Muscle of leg (tissue), 11 donors: ENCODE results near the gene STK10. TPM values are rescaled to one million over a fixed set of nuclear protein-coding genes. Genes with fewer than 3 reads are reported as not detected.

Experiments used
- DNase-seq: peaks from one replicate; pipeline ENCODE4 v3.0.0; 2013
- H3K27ac ChIP-seq: one replicate; pipeline ENCODE4 v1.5.1; 2013; ENCODE audit warnings: mild to moderate bottlenecking, low read length, control low read depth
- H3K27me3 ChIP-seq: one replicate; pipeline ENCODE4 v1.6.1; 2013; ENCODE audit warnings: low read length; ENCODE audit not compliant: control insufficient read depth, insufficient read depth
- H3K36me3 ChIP-seq: one replicate; pipeline ENCODE4 v1.6.1; 2013; ENCODE audit warnings: low read length; ENCODE audit not compliant: control insufficient read depth, insufficient read depth
- H3K4me1 ChIP-seq: one replicate; pipeline ENCODE4 v1.6.1; 2013; ENCODE audit warnings: low read length; ENCODE audit not compliant: control insufficient read depth, insufficient read depth
- H3K4me3 ChIP-seq: one replicate; pipeline ENCODE4 v1.5.1; 2013; ENCODE audit warnings: low read length, control low read depth
- H3K9me3 ChIP-seq: replicated peaks from 2 replicates; pipeline ENCODE4 v1.6.1; 2013; ENCODE audit warnings: low read depth, low read length; ENCODE audit not compliant: control insufficient read depth
- WGBS: methylation state at CpG from one replicate; pipeline ENCODE4 v1.1.5; 2013; ENCODE audit warnings: missing lambda C conversion rate; ENCODE audit not compliant: insufficient coverage; 5-methylcytosine and 5-hydroxymethylcytosine counted together
- polyA plus RNA-seq, 8 donors: library from polyadenylated mRNA; unstranded; fragments of 120-200 nt; gene quantifications; one replicate each; pipeline versions ENCODE4 v1.2.1 to v1.2.3, GENCODE V29; 2013; ENCODE audit warnings: inconsistent platforms in 1 of 8, low replicate concordance in 1 of 8; ENCODE audit not compliant: insufficient read length in 8 of 8, insufficient read depth in 1 of 8
- total RNA-seq: library from RNA; stranded (reverse); fragments of 120-200 nt; gene quantifications from one replicate; pipeline ENCODE4 v1.2.4, GENCODE V29; 2013

The STK10 gene
- total and polyA plus RNA-seq, 9 donors, result 12.5 to 21.9 (median 18.8) TPM

DNA sequence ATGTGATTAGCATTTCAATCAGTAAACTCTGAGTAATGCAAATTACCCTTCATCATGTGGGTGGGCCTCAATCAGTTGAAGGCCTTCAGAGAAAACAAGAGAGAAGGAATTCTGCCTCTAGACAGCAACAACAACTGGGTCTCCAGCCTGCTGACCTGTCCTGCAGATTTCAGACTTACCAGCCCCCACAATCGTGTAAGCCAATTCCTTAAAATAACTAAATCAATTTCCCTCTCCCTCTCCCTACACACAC, 139.9 kb downstream of the STK10 start:
- Histone ChIP-seq H3K4me3 (no peak overlapping the region), H3K9me3 (no peaks in the 10 kb centered on the region), H3K4me1 (peaks cover 12% of the 10 kb centered on the region), H3K27me3 (no peaks in the 10 kb centered on the region), H3K27ac (no peak overlapping the region), H3K36me3 (peaks cover 37% of the 10 kb centered on the region)
- WGBS, result 69% methylated on average over 1 of the region's 1 CpG
- no peak for DNase-seq

GRCh38 chr5:172046593-172046992, 141.4 kb downstream of the STK10 start:
- H3K27ac ChIP-seq, result peak overlapping the region; percentile 67
- no peak overlapping the region for H3K4me3 ChIP-seq
- no peaks in the 10 kb centered on the region for H3K9me3 ChIP-seq
- peaks cover 26% of the 10 kb centered on the region for H3K36me3 ChIP-seq
- peaks cover 12% of the 10 kb centered on the region for H3K4me1 ChIP-seq
- 100% methylated on average over 1 of the region's 4 CpGs for WGBS
- H3K27me3 ChIP-seq, result no peaks in the 10 kb centered on the region
- no peak for DNase-seq

DNA sequence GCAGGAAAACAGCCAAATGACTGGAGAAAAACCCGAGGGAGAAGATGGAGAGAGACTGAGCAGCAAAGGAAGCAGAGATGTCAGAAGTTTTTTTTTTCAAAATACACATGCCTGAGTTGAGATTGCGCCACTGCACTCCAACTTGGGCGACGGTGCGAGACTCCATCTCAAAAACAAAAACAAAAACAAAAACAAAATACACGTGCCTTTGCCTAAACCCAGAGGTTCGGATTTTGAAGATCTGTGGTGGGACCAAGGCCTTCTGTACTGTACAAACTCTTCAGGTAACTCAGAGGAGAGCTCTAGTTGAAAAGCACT, 142.8 kb downstream of the STK10 start:
- no peaks in the 10 kb centered on the region for H3K27me3 ChIP-seq
- WGBS, result 83% methylated on average over 1 of the region's 7 CpGs
- no peak overlapping the region for H3K4me3 ChIP-seq
- no peak overlapping the region for H3K27ac ChIP-seq
- DNase-seq, result no peak
- H3K9me3 ChIP-seq, result no peaks in the 10 kb centered on the region
- H3K4me1 ChIP-seq, result peaks cover 12% of the 10 kb centered on the region
- peaks cover 26% of the 10 kb centered on the region for H3K36me3 ChIP-seq

DNA sequence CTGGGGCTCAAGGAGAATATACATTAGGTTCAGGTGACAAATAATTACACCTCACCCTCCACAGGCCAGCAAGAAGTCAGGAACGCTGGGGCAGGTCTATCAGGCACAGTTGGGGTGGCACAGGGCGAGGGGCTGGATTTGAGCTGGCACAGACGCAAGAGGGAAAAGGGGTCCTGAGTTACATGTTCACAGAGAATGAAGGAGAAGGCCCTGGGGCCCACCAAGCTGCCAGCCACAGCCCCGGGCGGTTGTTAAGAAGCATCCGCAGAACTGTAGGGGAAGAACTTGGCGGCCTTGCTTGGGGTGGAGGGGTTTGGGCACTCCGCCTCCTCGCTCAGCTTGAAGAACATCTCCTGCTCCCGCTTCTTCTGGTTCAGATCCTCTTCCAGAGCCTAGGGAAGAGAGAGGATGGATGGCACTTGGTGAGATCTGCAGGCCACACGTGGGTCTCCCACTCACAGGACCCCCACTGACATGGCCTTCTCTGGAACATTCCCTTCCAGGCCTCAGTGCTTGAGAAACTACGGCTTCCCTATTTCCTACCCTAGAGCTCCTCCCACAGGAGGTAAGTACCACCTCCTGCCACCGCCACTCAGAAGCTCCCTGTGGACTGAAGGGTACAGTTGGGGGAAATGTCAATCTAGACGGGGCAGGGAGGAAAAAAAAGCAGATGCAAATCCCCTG, 143.3 kb downstream of the STK10 start:
- Histone ChIP-seq H3K27ac (no peak overlapping the region), H3K4me3 (no peak overlapping the region), H3K36me3 (peaks cover 22% of the 10 kb centered on the region), H3K4me1 (peaks cover 12% of the 10 kb centered on the region), H3K9me3 (no peaks in the 10 kb centered on the region), H3K27me3 (no peaks in the 10 kb centered on the region)
- 74% methylated on average over 7 of the region's 14 CpGs for WGBS
- DNase-seq, result peak; percentile 13

DNA sequence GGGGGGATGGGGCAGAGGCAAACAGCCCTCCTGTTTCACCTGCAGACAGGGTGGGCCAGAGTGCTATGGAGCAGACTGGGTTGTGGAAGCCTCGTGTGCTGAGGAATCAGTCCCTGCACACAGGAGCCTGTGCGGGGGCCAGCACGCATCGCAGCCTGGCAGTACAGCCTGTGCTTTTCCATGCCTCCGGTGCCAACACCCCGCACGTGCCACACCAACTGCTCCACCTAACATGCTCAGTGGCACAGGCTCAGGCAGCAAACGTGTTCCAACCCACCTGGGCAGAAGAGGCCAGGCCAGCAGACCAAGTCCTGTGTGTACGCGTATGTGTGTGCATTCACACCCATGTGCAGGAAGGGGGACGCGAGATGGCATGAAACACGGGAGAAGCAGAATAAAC, 144.2 kb downstream of the STK10 start:
- H3K9me3 ChIP-seq, result no peaks in the 10 kb centered on the region
- H3K36me3 ChIP-seq, result peaks cover 15% of the 10 kb centered on the region
- no peak overlapping the region for H3K27ac ChIP-seq
- H3K4me3 ChIP-seq, result no peak overlapping the region
- H3K27me3 ChIP-seq, result no peaks in the 10 kb centered on the region
- 87% methylated on average over 8 of the region's 13 CpGs for WGBS
- H3K4me1 ChIP-seq, result peaks cover 12% of the 10 kb centered on the region
- no peak for DNase-seq

DNA sequence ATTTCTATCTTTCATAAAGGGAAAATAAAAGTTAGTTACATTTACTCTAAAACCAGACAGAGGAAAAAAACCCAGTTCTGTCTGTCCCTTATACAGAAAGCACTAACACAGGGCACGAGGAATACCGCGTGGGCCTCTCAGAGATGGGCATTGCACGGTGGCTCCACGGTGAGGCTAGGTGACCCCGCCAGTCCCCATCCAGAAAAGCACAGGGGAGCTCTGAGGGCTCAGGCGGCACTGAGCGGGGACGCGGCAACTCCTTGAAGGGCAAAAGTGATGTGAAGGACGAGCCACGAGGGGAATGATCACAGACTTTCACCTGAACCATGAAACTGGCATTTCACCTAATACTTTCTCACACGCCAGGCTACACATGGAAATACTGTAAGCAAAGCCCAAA, 145.8 kb downstream of the STK10 start:
- Histone ChIP-seq H3K27ac (no peak overlapping the region), H3K4me1 (peaks cover 4% of the 10 kb centered on the region), H3K9me3 (no peaks in the 10 kb centered on the region), H3K36me3 (peaks cover 12% of the 10 kb centered on the region), H3K27me3 (no peaks in the 10 kb centered on the region), H3K4me3 (no peak overlapping the region)
- WGBS, result 84% methylated on average over 7 of the region's 13 CpGs
- no peak for DNase-seq

DNA sequence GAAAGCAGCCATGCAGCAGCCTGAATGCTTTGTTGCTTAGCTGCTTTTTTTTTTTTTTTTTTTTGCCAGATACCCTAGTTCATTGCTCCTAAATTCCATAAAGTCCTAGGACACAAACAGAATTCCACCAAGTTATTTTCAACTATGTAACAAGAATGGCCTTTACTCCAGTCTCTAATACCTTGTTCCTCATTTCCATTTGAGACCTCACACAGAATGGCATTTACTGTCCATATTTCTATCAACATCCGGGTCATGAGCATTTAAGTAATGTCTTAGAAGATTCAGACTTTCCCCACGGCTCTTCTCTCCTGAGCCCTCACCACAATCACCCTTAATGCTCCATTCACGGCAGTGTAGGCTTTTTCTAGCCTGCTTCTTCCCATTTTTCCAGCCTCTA, 149.9 kb downstream of the STK10 start:
- Histone ChIP-seq H3K27me3 (no peaks in the 10 kb centered on the region), H3K9me3 (no peaks in the 10 kb centered on the region), H3K4me3 (no peak overlapping the region), H3K36me3 (no peaks in the 10 kb centered on the region), H3K4me1 (no peaks in the 10 kb centered on the region), H3K27ac (no peak overlapping the region)
- DNase-seq, result no peak
- 86% methylated on average over 3 of the region's 3 CpGs for WGBS

DNA sequence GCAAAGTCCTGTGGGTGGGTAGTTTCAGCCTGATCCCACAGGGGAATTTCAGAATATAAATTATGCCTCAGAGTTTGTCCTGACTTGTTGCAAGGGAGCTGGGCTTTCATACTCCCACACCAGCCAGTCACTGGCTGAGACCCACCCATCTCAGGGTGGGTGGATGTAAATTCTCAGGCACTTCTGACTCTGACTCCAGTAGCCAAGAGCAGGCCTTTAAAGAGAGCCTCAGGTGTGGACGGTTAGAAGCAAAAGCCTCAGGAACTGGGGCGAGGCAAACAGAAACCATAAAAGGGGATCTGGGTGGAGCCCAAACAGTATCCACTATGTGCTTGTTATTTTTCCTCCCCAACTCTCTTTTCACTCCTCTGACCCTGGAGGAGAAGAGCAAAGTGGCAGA, 153.0 kb downstream of the STK10 start:
- WGBS, result no CpG with 5 or more reads among the region's 2 CpGs

GRCh38 chr5:172031894-172032461, 156.0 kb downstream of the STK10 start:
- H3K36me3 ChIP-seq, result no peaks in the 10 kb centered on the region
- H3K4me3 ChIP-seq, result no peak overlapping the region
- H3K27ac ChIP-seq, result no peak overlapping the region
- peaks cover 4% of the 10 kb centered on the region for H3K9me3 ChIP-seq
- no peak for DNase-seq
- no peaks in the 10 kb centered on the region for H3K27me3 ChIP-seq
- WGBS, result 94% methylated on average over 1 of the region's 4 CpGs
- no peaks in the 10 kb centered on the region for H3K4me1 ChIP-seq

More for the DNA sequence above, 153.0 kb downstream of the STK10 start:
- H3K27ac ChIP-seq, result no peak overlapping the region
- no peaks in the 10 kb centered on the region for H3K36me3 ChIP-seq
- H3K4me3 ChIP-seq, result no peak overlapping the region
- H3K27me3 ChIP-seq, result no peaks in the 10 kb centered on the region
- H3K4me1 ChIP-seq, result no peaks in the 10 kb centered on the region
- DNase-seq, result no peak
- H3K9me3 ChIP-seq, result peaks cover 4% of the 10 kb centered on the region

GRCh38 chr5:172029876-172030275, 158.1 kb downstream of the STK10 start:
- Histone ChIP-seq H3K27ac (no peak overlapping the region), H3K4me1 (no peaks in the 10 kb centered on the region), H3K9me3 (peaks cover 4% of the 10 kb centered on the region), H3K36me3 (no peaks in the 10 kb centered on the region), H3K27me3 (no peaks in the 10 kb centered on the region), H3K4me3 (no peak overlapping the region)
- no peak for DNase-seq

GRCh38 chr5:172028167-172028566, 159.9 kb downstream of the STK10 start:
- peak; percentile 13 for DNase-seq
- peaks cover 4% of the 10 kb centered on the region for H3K9me3 ChIP-seq
- H3K27me3 ChIP-seq, result no peaks in the 10 kb centered on the region
- no peak overlapping the region for H3K4me3 ChIP-seq
- H3K36me3 ChIP-seq, result no peaks in the 10 kb centered on the region
- H3K4me1 ChIP-seq, result no peaks in the 10 kb centered on the region
- H3K27ac ChIP-seq, result no peak overlapping the region
- WGBS, result 38% methylated on average over 4 of the region's 4 CpGs
